Ecto neural progenitor cell (in vitro differentiated cells): ENCODE measurements around the gene GNA12.
"Not testable (repeated sequence)": the region's sequence is repeated elsewhere in the genome, so short reads cannot be mapped to it uniquely, and the experiment has no call there.

ENCODE experiments used
- DNase-seq: peaks from one replicate; pipeline ENCODE4 v3.0.0-alpha.2; 2018; ENCODE audit warnings: low spot score

The GNA12 gene

DNA sequence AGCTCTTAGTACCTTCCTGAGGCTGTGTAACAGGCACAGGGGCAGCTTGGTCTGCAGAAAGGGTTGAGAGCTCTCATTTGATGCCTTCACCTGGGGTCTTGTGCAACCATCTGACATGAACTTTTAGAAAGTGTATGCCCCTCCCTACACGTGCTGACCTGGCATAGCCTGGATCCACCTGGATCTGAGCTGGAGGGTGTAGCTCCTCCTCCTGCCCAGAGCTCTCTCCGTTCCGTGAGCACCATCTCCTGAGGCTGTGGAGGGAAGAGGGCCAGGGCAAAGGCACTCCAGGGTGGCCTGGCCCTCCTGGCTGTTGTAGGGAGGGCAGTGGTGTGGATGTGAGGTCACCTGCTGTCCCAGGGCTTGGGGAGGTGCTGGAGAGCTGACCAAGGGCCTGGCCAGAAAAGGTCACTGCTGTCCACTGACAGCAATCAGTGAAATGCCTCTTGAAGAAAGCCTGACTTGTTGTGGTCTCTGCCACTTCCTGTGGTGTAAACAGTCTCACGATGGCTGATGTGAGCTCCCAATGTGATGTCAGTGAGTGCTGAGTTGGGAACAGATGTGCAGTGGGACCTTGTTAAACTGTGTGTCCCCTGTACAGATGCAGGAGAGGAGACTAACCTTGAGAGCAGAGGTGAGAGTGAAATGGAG lies 133.1 kb downstream of the GNA12 start:
- DNase-seq, result no peak

DNA sequence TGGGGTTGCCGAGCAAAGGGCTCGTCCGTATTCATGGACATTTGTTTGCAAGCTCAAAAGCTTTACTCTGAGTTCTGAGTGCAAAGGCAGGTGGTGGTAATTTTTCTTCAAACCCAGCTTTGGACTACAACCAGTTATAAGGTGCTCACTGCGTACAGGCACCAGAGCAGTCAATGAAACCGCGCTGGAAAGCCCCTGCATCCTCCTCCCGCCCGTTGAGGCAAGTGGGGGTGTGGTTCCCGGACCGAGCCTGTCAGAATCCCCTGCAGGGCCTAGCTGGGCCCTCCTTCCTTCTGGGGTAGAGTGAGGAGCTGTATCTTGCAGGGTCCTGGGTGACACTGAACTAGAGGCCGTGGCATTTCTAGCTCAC lies 133.8 kb downstream of the GNA12 start:
- DNase-seq, result no peak

DNA sequence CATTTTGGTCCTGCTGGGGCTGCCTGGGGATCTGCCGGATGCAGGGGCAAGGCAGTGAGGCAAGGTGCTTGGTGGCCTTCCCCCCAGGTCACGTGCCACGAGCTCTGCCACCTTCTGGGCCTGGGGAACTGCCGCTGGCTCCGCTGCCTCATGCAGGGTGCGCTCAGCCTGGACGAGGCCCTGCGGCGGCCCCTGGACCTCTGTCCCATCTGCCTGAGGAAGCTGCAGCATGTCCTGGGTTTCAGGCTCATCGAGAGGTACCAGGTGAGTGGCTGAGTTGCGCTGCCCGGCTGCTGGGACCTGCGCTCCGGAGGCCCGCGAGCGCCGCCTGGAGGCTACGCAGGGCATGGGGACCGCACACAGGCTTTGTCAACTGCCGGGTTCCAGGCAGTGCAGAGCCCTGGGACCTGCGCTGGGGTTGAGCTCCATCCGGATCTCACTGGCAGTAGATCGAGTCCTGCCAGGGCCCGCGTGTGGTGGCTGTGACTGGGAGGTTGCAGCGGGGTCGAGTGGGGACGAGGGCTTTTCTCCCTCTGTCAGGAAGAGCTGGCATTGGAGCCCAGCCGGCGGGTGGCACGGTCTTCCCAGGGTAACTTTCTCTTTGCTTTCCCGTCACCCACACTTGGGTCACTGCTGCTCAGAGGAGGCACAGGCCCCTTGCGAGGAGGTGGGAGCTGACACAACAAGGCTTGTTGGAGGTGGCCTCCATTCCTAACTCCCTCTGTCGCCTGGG lies 134.4 kb downstream of the GNA12 start:
- peak; percentile 85 for DNase-seq

DNA sequence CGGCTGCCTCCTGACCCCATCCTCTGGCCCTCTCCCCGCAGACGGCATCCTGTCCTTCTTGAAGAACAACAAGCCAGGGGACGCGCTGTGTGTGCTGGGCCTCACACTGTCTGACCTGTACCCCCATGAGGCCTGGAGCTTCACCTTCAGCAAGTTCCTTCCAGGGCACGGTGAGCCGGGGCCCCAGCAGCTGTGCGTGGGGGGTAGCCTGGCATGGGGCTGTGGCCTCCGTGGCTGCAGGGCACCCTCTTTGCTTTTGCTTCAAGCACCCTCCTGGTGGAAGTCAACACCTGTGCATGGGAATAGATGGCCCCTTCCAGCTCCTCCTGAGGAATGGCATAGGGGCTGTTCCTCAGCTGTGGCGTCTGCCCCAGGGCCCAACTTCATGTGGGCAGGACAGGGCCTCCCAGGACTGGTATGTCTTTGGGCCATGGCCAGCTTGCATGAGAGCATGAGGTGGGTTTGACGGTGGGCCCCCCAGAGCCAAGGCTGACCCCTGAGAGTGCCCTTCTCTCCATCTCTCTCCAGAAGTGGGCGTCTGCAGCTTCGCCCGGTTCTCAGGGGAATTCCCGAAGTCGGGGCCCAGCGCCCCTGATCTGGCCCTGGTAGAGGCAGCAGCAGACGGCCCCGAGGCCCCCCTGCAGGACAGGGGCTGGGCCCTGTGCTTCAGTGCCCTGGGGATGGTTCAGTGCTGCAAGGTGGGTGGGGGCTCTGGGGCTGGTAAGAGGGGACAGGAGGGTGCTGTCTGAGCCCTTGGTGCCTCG lies 135.4 kb downstream of the GNA12 start:
- no peak for DNase-seq

DNA sequence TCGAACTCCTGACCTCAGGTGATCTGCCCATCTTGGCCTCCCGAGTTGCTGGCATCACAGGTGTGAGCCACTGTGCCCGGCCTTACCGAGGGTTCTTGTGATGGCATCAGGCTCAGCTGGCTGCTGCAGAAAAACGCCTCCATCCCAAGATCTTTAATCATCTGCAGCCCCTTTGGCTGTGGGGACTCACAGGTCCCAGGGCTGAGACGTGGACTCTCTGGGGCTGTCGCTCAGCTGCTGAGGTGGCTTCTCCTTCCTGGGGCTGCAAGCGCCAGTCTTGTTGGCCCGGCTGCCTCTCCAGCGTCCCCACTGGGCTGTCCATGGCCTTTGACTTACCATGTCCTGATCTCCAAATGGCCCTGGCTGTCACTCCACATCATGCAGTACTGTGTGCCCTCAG lies 136.1 kb downstream of the GNA12 start:
- no peak for DNase-seq

DNA sequence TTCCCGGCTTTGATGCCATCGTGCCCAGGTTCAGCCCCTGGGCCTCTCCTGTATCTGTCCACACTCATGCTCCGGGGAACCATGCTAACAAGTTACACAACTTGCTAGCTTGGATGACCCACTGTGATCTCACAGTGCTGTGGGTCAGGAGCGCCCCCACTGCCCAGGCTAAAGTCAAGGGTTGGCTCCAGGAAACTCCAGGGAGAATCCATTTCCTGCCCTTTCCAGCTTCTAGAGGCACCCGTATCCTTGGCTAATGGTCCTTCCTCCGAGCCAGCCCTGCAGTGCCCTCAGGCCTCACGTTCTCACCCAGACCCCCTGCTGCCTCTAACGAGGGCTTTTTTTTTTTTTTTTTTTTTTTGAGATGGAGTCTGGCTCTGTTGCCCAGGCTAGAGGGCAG lies 136.6 kb downstream of the GNA12 start:
- DNase-seq, result no peak

DNA sequence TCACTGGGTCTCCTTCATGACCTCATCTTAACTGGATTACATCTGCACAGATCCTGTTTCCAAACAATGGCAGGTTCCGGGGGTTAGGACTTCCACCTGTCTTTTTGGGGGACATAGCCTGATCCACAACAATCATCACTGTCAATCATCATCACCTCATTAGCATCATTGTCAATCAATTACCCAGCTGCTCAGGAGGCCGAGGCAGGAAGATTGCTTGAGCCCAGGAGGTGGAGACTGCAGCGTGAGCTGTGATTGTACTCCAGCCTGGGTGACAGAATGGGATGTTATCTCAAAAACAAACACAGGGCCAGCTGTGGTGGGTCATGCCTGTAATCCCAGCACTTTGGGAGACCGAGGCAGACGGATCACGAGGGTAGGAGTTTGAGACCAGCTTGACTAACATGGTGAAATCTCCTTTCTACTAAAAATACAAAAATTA lies 137.4 kb downstream of the GNA12 start:
- no peak for DNase-seq

DNA sequence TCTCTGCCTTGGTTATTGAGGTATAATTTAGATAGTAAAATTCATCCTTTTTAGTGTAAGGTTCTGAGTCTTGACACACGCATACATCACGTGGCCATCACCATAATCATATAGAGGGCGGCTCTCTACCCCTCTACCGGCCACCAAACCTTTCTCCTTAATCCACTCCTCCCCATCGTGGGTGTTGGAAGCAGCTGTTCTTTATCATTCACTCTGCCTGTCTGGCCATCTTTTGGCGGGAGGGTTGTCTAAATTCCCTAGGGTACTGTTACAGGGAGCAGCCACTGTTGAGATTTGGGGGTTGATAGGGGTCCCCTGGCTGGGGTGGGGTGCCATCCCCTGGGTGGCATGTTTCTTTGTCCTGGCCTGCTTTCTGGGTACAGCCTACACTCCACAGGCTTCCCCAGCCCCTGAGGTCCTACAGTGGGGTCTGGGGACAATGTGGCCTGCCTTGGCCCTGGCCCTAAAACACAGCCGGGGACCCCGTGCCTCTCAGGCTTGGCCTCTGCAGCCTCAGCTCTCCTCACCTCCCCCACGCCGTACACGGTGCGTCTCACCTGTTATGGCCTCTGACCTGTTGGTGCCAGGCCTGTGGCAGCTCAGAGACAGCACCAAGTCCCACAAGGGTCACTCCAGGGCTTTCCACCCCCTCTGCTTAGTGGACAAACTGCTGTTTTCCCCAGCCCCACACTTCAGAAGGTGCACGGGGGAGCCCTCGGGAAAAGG lies 138.6 kb downstream of the GNA12 start:
- no peak for DNase-seq

DNA sequence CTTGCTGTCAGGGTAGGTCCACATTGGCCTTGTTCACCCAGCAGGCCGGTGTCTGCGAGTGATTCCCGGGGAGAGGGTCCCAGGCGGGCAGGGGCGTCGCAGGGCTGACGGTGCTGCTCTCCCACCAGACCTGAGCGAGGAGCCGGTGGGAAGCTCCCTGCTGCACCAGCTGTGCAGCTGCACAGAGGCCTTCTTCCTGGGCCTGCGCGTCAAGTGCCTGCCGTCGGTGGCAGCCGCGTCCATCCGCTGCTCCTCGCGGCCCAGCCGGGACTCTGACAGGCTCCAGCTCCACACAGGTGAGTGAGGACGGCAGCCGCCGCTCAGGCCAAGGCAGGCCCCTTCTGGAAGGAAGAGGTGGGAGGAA lies 141.5 kb downstream of the GNA12 start:
- DNase-seq, result no peak

DNA sequence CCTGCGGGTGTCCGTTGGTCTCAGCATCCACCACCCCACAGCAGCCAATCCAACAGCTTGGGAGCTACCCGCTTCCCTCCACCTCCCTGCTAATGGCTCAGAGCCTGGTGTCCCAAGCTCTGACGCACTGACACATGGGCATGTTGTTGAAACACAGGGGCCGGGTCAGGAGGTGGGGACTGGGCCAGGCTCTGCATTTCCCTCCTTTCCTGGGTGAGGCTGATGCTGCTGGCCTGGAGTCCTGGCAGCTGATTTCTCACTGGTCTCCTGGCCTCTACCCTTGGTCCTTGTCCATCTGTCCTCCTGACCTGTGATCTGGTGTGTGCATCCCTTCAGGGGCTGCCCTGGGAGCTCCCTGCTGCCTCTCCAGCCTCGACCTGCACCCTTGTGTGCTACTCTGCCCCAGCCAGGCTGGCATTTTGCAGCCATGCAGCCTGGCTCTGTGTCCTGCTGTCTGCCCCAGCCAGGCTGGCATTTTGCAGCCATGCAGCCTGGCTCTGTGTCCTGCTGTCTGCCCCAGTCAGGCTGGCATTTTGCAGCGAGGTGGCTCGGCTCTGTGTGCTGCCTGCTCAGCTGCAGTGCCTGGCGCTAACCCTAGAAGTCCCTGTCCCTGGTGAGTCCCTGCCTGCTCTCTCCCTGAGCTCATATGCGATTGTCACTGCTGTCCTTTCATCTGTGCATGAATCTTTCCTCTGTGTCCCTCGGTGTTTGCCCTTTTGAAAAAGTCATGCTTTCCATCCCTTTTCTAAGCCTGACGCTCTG lies 142.1 kb downstream of the GNA12 start:
- no peak for DNase-seq

DNA sequence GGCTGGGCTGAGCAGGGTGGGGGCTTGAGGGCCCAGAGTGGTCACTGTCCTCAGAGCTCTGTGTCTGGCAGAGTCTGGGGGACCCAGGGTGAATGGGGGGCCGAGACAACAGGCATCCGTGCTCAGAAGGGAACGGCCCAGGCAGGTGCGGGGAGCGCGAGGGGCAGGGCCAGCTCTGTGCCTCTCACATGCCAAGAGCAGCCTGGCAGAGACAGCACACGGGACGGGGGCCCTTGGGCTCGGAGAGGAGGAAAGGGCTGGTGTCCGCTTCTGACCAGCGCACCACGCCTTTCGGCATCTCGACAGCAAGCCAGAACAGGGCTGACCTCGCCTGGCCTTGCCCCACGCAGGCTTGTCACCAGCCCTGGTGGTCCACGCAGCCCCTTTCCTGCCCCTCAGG lies 142.7 kb downstream of the GNA12 start:
- DNase-seq, result no peak

DNA sequence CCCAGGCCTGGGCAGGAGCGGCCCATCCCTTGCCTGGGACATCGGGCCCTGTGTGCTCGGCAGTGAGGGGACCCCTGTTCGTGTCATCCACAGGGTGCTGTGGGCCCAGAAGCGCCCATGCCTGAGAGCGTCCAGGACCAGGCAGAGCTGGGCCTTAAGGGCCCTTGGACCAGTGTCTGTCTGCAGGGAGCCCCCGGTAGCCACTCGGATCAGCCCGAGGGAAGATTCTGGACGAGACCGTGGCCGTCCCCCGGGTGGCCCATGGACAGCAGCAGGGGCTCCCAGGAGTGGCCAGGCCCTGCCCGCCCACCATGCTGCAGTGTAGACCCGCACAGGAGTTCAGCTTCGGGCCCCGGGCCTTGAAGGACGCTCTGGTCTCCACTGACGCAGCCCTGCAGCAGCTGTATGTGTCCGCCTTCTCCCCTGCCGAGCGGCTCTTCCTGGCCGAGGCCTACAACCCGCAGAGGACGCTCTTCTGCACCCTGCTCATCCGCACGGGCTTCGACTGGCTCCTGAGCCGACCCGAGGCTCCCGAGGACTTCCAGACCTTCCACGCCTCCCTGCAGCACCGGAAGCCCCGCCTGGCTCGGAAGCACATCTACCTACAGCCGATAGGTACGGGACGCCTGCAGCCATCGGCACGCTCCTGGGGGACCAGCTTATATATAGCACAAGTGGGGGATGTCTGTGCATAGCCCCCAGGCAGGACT lies 143.8 kb downstream of the GNA12 start:
- DNase-seq, result no peak

DNA sequence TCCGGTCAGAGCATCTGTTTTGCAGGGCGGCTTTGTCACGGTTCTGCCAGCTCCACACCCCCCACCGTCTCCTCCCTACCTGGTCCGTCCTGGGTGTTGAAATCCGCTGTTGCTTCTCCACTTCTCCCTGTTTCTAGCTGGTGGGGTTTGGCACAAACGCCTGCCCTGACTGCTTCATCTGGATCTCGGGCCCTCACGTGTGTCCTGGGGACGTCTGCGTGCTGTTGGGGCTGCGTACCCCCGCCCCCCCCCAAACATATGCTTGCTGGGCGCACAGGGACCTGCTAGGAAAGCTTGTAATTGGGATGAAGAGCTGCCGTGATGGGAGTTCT lies 144.9 kb downstream of the GNA12 start:
- no peak for DNase-seq

DNA sequence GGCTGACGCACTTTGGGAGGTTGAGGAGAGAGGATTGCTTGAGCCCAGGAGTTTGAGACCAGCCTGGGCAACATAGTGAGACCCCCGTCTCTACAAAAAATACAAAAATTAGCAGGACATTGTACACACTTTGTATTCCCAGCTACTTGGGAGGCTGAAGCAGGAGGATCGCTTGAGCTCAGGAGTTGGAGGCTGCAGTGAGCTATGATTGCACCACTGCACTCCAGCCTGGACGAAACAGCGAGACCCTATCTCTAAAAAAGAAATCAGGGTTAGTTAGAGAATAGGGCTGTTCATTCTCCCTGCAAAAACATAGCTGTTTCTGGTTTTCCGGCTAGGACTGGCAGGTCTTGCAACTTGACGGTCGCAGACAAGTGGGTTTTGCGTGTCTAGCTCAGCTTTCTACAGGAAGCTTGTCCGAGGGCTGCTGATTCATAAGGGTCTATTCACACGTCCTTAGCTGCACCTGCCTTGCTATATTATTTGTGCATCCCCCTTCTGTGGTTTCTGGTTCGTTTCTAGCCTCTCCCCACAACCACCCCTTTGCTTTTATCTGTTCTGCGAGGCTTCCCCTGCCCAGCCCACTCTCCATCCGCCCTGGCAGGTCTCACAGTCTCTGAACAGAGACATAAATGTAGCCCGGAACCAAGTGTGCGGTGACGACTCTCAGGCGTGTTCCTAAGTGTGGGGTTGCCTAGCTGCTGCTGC lies 145.4 kb downstream of the GNA12 start:
- no peak for DNase-seq

DNA sequence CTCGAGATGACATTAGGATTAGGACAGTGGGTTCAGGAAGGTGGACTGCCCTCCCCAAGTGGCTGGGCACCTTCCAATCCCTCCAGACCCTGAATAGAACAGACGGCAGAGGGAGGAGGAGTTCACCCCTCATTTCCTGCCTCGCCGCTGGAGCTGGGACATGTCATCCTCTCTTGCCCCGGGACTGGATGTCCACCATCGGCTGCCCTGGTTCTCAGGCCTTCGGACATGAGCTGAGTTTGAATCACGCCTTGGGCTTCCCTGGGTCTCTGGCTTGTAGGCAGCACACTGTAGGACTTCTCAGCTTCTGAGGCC lies 150.0 kb downstream of the GNA12 start:
- DNase-seq, result not testable (repeated sequence)

DNA sequence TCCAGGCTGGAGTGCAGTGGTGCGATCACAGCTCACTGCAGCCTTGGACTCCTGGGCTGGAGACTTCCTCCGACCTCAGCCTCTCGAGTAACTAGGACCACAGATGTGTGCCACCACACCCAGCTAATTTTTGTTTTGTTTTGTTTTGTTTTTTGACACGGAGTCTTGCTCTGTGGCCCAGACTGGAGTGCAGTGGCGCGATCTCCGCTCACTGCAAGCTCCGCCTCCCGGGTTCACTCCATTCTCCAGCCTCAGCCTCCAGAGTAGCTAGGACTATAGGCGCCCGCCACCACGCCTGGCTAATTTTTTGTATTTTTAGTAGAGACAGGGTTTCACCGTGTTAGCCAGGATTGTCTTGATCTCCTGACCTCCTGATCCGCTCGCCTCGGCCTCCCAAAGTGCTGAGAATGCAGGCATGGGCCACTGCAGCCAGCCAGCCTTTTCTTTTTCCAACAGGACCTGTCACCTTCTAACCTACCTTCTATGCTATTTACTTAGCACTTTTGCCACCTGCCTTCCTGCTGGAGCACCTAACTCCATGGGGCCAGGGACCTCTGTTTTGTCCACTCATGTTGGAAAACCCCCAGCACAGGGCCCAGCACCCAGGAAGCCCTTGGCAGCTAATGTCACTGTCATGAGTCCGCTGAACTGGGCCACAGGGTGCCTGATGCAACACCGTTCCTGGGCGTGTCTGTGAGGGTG lies 150.5 kb downstream of the GNA12 start:
- DNase-seq, result not testable (repeated sequence)

DNA sequence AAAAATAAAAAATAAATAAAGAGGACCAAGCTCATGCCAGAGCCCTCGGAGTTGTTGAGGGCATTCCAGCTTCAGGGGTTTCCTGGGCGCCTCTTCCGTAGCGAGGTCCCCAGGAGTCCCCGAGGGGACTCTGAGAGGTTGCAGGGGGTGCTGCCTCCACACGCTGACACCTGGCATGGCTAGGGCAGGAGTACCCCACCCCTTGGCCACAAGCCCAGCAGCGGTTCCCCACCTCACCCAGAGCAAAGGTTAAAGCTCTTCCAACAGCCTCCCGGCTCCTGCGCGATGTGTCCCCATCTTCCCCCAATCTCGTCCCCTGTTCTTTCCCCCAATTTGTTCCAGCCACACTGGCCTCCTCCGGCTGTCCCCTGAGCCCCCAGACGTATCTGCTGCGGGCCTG lies 151.6 kb downstream of the GNA12 start:
- DNase-seq, result no peak

DNA sequence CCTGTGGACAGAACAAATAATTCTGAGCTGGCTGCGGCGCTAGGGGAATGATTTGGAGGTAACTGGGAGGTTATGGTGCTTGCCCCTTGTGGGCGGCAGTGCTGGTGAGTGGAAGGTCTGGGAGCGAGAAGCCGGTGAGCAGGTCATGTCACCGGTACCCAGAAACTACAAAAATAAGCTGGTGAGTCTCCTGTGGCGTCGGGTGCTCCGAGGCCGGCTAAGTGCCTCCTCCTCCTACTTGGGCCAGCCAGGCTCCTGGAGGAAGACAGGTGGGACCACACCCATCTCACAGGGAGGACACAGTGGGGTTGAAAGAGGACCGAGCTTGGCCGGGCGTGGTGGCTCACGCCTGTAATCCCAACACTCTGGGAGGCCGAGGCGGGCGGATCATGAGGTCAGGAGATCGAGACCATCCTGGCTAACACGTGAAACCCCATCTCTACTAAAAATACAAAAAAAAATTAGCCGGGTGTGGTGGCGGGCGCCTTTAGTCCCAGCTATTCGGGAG lies 152.1 kb downstream of the GNA12 start:
- DNase-seq, result not testable (repeated sequence)

DNA sequence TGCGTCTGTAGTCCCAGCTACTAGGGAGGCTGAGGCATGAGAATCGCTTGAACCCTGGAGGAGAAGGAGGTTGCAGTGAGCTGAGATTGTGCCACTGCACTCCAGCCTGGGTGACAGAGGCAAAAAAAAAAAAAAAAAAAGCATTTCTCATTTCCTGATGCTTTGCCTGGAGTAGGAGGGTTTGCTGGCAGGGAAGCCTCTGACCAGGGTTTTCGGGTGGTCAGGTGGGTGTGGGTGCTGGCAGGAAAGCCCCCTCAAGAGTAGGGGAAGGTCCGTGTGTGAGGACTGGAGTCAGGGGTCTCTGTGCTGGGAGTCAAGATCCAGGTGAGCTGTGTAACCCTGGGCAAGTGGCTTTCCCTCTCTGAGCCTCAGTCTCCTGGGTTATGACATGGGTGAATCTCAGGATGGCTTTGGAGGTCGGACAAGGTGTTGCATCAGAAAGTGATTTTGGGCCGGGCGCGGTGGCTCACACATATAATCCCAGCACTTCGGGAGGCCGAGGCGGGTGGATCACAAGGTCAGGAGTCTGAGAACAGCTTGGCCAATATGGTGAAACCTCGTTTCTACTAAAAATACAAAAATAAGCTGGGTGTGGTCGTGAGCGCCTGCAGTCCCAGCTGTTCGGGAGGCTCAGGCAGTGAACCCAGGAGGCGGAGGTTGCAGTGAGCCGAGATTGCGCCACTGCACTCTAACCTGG lies 152.9 kb downstream of the GNA12 start:
- DNase-seq, result no peak
